ENCODE results near the gene SNX20.

The SNX20 gene

DNA sequence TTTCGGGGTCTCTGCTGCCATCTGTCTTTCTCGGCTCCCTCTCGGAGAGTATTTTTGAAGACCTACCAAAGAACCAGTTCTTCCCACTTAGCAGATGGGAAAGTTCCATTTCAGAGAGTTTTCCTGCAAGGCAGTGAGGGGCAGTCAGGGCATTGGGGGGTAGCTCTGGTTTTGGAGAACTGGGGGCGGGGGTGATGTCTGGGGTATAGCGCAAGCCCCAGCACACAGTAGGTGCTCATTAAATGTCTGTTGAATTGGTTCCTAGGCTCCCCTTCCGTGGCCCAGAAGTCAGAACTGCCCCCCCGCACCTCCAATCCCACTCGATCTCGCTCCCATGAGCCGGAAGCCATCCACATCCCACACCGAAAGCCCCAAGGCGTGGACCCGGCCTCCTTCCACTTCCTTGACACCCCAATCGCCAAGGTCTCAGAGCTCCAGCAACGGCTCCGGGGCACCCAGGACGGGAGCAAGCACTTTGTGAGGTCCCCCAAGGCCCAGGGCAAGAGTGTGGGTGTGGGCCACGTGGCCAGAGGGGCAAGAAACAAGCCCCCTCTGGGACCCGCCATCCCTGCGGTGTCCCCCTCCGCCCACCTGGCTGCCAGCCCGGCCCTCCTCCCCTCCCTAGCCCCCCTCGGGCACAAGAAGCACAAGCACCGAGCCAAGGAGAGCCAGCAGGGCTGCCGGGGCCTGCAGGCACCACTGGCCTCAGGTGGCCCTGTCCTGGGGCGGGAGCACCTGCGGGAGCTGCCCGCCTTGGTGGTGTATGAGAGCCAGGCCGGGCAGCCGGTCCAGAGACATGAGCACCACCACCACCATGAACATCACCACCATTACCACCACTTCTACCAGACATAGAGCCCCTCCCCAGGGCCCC lies 47.9 kb downstream of the SNX20 start:
- DNase-seq: no peak

DNA sequence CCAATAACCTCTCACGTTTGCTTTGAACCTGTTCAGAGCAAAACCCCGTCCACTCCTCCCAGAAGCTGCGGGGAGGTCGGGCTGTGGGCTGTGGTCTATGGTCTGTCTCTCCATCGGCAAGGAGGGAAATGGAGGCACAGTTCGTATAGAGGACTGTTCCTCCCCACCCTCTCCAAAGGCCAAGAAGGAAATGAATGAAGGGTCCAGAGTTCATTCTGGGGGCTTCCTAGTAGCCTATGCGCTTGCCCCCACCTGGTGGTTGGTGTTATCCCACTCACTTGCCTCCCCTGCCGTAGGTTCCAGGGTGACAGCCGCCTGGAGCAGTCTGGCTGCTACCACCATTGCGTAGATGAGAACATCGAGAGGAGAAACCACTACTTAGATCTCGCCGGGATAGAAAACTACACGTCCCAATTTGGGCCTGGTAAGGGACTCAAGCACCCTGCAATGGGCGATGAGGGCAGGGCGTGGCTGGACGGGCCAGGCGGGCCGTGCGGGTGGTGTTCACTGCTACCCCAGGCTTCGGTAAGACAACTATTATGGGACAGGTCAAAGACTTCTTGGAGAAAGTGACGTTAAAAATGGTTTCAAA lies 49.0 kb downstream of the SNX20 start:
- no peak for DNase-seq

DNA sequence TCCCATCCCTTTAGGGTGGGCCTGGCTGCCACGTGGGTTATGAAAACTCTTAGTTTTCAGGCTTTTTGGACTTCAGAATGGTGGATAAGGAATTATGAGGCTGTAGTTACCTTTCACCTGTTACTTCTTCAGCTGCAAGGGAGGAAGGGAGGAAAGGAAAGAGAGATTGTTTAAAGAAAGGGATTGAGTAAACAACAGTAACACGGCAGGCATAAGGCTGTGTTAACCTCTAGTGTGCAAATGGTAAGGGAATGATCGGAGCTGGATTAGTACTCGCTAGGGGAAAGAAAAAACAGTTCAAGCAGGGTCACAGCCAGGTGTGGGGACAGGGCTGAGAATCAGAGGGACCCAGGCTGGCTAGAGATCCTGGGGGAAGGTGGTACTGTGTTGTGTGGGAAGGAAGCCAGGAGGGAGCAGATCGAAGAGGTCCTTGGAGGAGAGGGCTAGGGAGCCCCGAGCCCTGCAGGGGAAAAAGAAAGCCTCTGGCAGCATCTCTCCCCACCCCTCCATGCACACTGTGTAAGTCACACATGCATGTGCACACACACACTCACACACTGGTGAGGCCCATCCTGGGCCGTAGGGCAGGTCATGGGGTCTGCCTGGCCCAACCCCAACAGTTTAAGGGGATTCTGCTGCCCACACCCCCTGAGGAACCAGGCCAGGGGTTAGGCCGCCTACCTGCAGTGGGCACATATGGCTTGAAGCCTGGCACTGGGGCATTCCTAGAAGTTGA lies 49.7 kb downstream of the SNX20 start:
- no peak for DNase-seq

DNA sequence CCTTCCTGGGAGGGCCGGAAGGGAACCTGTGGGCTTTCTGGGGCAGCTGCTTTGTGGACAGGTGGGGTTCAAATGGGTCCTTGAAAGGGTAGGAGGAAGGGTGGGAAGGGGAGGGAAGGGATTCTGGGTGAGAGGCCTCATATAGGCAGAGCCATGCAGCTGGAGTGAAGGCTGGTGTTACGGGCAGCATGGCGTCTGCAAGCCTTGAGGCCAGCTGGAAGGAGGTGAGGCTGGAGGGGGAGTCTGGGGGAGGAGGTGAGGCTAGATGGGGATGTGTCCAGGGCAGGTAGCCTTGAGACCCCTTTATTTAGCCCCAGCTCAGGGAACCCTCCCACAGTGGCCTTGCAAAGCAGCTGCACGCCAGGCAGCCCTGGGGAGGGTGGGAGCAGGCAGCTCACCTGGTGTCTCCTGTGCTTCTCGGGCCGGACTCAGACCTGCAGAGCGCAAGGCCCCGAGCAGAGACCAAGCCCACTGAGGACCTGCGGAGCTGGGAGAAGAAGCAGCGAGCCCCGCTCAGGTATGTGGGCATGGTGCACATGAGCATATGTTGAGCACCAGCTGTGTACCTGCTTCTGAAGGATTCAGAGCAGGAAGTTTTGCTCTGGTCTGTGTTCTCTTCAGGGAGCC lies 50.6 kb downstream of the SNX20 start:
- no peak for DNase-seq

DNA sequence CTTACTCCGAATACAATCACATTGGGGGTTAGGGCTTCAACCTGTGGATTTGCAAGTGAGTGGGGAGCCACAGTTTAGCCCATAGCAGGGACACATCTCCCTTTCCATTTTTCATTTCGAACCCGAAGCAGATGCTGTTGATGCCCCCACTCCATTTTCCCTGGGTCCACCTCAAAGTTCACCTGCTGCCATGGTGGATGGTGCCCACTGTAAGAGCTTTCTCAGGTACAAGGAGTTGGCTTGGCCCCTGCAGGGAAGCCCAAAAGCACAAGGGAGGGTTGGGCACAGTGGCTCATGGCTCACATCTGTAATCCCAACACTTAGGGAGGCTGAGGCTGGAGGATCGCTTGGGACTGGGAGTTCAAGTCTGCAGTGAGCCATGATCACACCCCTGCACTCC lies 51.8 kb downstream of the SNX20 start:
- DNase-seq: no peak

DNA sequence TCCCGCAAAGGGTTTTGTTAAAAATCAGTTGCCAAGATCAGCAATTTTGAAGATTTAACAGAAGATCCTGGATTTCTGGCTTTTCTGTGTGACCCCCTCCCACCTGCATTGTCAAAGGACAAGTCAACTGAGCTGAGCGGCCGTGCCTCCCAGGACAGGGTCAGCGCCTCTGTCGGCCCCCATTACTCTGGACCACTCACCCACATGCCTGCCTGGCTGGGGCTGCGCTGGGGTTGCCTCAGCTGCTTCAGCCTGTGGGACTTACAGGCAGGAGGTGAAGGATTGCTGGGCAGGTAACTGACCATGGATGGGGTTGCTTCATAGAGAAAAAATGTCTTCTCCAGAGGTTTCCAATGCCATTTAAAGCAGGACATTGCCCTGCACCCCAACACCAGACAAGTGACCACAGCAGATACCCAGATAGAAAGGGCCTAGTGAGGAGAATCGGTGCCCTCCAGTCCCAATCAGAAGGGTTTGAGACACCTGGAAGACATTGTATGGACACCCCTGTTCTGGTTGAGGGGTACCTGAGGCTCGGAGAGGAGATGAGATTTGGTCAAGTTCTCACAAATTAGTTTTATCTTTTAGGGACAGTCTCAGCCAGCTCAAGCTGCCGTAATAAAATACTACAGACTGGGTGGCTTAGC lies 52.8 kb downstream of the SNX20 start:
- DNase-seq: no peak

DNA sequence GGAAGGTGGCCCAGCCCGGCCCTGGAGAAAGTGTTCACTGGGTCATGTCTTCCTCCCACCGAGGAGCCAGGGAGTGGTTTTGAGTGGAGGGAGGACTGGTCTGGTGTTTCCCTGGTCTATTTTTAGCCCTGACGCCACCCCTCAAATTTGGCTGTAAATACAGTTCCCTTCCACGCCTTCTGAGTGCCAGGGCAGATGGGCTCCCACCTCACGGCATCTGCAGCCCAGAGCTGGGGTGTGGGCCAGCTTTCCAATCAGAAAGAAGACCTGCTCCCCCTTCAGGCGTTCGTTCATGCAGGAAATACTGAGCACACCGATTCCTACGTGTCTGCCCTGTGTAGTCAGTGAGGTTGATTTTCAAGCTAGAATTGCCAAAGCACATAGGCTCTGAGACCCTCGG lies 53.7 kb downstream of the SNX20 start:
- no peak for DNase-seq

DNA sequence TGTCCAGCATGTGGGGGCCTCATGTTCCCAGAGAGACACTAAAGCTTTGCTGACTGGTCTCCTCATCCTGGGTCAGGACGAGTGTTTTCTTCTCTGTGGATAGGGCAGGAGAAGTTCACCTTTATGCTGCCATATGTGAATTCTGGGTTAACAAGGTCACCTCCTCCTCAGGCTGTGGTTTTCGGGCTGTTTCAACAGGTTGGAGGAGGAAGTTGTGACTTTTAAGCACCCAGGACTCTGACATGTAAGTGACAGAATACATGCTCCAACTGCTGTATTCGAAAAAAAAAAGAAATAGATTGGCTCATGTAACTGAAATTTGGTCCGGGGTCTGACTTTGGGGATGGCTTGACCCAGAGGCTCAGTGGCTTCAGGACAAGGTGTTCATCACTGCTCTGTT lies 54.2 kb downstream of the SNX20 start:
- no peak for DNase-seq

DNA sequence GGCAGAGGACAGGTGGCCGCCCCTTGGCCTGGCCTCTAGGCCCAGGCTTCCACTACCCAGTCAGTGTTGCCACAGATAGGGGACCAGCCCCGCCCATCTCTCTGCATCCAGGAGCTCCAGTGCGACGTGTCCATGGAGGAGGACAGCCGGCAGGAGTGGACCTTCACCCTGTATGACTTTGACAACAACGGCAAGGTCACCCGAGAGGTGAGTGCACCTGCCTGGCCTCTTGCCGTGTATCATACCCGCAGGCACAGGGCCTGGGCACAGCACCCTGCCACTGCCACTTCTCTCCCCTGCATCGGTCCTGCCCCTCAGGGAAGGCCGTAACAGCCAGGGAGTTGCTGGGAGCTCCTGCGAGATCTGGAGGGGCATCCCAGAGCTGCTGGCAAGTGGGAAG lies 55.7 kb downstream of the SNX20 start:
- DNase-seq: no peak

DNA sequence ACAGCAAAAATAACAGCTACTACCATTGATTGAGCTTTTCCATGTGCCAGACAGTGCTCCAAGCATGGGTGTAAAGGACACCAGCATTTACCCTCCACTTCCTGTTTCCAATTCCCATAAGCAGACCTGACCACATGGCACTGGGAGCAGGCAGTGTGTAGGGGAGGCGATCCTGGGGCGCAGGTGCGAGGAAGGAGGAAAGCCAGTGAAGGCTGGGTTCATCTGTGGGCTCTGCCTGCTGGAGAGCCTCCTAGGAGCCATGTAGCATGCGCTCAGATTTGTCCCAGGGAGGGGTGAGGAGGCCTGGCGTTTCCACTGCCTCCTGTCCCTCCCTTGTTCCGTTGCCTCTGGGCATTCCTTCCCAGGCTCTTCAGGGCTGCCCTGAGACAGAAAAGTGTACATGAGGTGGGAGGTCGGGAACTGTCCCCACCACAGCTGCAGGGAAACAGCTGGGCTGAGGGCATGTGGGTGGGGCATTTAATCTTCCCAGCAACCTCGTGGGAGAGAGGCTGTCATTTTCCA lies 56.6 kb downstream of the SNX20 start:
- no peak for DNase-seq

DNA sequence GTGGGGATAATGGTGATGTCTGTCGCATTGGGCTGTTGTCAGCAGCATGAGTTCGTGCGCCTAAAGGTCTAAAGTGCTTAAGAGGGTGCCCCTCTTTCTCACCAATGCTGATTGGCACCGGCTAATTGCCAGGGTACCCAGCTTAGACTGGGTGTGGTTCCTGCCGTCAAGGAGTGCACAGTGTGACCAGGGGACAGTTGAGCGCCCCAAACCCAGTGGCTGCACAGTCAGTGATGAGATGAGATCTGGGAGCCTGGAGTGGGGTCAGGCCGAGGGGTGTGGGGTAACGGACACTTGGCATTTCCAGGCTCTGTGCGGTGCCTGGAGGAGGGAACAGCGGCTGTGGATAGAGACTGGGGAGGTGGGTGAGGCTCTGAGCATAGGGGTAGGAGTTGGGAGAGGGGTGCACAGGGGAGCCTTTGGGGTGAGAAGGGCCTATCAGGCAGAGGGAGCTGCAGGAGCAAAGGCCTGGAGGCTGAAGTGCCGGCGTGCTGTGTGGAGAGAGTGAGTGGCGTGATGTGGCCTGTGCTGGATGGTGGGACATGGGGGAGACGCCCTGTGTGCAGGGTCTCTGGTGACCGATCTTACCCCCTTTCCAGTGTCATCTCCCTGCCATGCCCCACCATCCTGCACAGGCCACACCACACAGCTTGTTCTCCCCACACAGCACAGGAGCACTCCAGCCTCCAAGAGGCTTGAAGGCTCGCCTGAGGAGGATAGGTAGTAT lies 58.3 kb downstream of the SNX20 start:
- no peak for DNase-seq

DNA sequence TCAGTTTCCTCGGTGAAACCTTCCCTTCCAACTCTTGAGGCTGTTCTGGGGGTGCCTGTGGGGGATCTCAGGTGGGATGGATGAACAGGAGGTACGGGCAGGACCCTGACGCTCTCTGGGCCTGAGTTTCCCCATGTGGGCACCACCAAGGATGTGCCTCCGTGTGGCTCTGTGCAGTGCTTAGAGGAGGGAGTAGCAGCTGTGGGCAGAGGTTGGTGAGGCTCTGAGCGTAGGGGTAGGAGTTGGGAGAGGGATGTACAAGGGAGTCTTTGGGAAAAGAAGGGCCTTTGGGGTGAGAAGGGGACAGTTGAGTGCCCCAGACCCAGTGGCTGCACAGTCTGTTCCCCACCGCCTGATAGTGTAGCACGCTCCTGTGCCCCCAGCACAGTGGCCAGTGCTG lies 59.1 kb downstream of the SNX20 start:
- DNase-seq: no peak

All from midbrain (tissue), 1 donor.